ENCODE data around the gene AP5S1. TPM values are rescaled to one million over a fixed set of nuclear protein-coding genes. Genes with fewer than 3 reads are reported as not detected.
A peak's percentile ranks its signal among the peaks of the same experiment; 100 is the strongest.

AP5S1 gene
- total and polyA plus RNA-seq, 9 of the 15 experiments (the other 6 are each of a cell fraction or from before 2014, with no cell fraction given) = 2.6 to 8.8 (median 4.4) TPM

- H3K36me3 ChIP-seq (ENCODE audit: control insufficient read depth, insufficient read depth, low read length) = peaks cover 44% of the 10 kb centered on the region; the same call in 2 of the 3 replicates
- H3K79me2 ChIP-seq (ENCODE audit: control insufficient read depth, insufficient read depth, low read length) = peaks cover 12% of the 10 kb centered on the region; the same call in 2 of the 3 replicates
- H3K4me1 ChIP-seq (replicated peaks in 1 of 2; ENCODE audit: control insufficient read depth in 2 of 2, insufficient read depth in 2 of 2, low read length in 2 of 2) = peaks cover 14 to 44% of the 10 kb centered on the region in 2 experiments; a peak in 4 of 5 replicates
- DNase-seq (ENCODE audit: extremely low read depth in 1 of 4, low spot score in 3 of 4) (no peak), ATAC-seq (no peak), FAIRE-seq (no peak)
- TF ChIP-seq, protein P1, sequence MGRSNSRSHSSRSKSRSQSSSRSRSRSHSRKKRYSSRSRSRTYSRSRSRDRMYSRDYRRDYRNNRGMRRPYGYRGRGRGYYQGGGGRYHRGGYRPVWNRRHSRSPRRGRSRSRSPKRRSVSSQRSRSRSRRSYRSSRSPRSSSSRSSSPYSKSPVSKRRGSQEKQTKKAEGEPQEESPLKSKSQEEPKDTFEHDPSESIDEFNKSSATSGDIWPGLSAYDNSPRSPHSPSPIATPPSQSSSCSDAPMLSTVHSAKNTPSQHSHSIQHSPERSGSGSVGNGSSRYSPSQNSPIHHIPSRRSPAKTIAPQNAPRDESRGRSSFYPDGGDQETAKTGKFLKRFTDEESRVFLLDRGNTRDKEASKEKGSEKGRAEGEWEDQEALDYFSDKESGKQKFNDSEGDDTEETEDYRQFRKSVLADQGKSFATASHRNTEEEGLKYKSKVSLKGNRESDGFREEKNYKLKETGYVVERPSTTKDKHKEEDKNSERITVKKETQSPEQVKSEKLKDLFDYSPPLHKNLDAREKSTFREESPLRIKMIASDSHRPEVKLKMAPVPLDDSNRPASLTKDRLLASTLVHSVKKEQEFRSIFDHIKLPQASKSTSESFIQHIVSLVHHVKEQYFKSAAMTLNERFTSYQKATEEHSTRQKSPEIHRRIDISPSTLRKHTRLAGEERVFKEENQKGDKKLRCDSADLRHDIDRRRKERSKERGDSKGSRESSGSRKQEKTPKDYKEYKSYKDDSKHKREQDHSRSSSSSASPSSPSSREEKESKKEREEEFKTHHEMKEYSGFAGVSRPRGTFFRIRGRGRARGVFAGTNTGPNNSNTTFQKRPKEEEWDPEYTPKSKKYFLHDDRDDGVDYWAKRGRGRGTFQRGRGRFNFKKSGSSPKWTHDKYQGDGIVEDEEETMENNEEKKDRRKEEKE (IDR thresholded peaks at IDR 0.05; ENCODE audit: borderline replicate concordance in 1 of 2, control insufficient read depth in 1 of 2, low read depth in 2 of 2, low read length in 1 of 2) = no peak
- TF ChIP-seq ZNF764 (CRISPR knock-in tag; IDR thresholded peaks at IDR 0.05; ENCODE audit: low read depth) (no peak), ILK (tag; IDR thresholded peaks at IDR 0.05; ENCODE audit: borderline replicate concordance, low read depth) (no peak), MAZ (CRISPR knock-in tag; conservative IDR thresholded peaks at IDR 0.05 in 1 of 2, IDR thresholded peaks at IDR 0.05 in 1 of 2) (no peak), C11orf30 (IDR thresholded peaks at IDR 0.05; ENCODE audit: low read depth) (no peak), ZNF23 (CRISPR knock-in tag; IDR thresholded peaks at IDR 0.05) (no peak), HBP1 (CRISPR knock-in tag; IDR thresholded peaks at IDR 0.05) (no peak), SLC30A9 (CRISPR knock-in tag; IDR thresholded peaks at IDR 0.05) (no peak)
- TF ChIP-seq, protein P2, sequence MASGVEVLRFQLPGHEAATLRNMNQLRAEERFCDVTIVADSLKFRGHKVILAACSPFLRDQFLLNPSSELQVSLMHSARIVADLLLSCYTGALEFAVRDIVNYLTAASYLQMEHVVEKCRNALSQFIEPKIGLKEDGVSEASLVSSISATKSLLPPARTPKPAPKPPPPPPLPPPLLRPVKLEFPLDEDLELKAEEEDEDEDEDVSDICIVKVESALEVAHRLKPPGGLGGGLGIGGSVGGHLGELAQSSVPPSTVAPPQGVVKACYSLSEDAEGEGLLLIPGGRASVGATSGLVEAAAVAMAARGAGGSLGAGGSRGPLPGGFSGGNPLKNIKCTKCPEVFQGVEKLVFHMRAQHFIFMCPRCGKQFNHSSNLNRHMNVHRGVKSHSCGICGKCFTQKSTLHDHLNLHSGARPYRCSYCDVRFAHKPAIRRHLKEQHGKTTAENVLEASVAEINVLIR (CRISPR knock-in tag; IDR thresholded peaks at IDR 0.05) = no peak
- BruUV-seq (replicated peaks) = TSS peak; percentile 46
- H3K4me3 ChIP-seq = no peak overlapping the region
- H3K27ac ChIP-seq (ENCODE audit: extremely low read depth, low read depth, low read length) = no peak overlapping the region
- in situ Hi-C loops (cut with MboI) (no loop called here), intact Hi-C loops (cut with micrococcal nuclease) (no loop called here)
- POLR2A ChIA-PET = no interaction called here
- 88% methylated on average over 5 of the region's 5 CpGs for WGBS (ENCODE audit: insufficient coverage, low coverage, missing lambda C conversion rate)
- no peaks in the 10 kb centered on the region for H4K20me1 ChIP-seq (replicated peaks; ENCODE audit: control insufficient read depth, insufficient read depth, low read length)
- H3K9me3 ChIP-seq (replicated peaks; ENCODE audit: control insufficient read depth, insufficient read depth, low read depth, low read length) = no peaks in the 10 kb centered on the region
- H3K9me1 ChIP-seq (ENCODE audit: control insufficient read depth, insufficient read depth, low read length) = no peaks in the 10 kb centered on the region
- H3K4me2 ChIP-seq (ENCODE audit: insufficient read depth, low read length) = no peak overlapping the region
- peak overlapping the region in 1 of 2 experiments; percentile 64; a peak in 1 of 4 replicates for H3K9ac ChIP-seq (ENCODE audit: insufficient read depth in 1 of 2, low read depth in 2 of 2, low read length in 2 of 2)
- CTCF ChIA-PET (ENCODE audit: low intra/inter-chr PET ratio) = interaction anchor here (0.7 kb wide), 1 partner anchor 300 kb away, joined by 4 read pairs; no protein-coding TSS in a partner anchor
- no peak overlapping the region for H2AFZ ChIP-seq (ENCODE audit: low read depth, low read length)
- H3K27me3 ChIP-seq (ENCODE audit: control insufficient read depth in 2 of 2, insufficient read depth in 2 of 2, low read length in 2 of 2) = no peaks in the 10 kb centered on the region
Measured at GRCh38 chr20:3798373-3798768, 22.0 kb upstream of the AP5S1 start.

All from K562 (cell line).